Cardiac fibroblast (primary cell): ENCODE results near the gene SEPTIN7.

Experiments used
- DNase-seq, 2 donors: peaks; one replicate each; pipeline versions ENCODE4 v3.0.0 to v3.0.0-alpha.2; 2010; ENCODE audit warnings: low read depth in 2 of 2
- H3K4me3 ChIP-seq, 2 donors: replicated peaks in 1 of 2; 1 replicate in 1 of 2; 2 replicates in 1 of 2; pipeline ENCODE4 v1.5.1; 2011; ENCODE audit warnings: low read depth in 2 of 2, low read length in 2 of 2, mild to moderate bottlenecking in 2 of 2, moderate library complexity in 1 of 2
- TF ChIP-seq, protein P1 (sequence below): IDR thresholded peaks from one replicate; pipeline ENCODE4 v1.5.1; 2011; ENCODE audit warnings: low read depth, mild to moderate bottlenecking, low read length, inconsistent platforms

The SEPTIN7 gene

DNA sequence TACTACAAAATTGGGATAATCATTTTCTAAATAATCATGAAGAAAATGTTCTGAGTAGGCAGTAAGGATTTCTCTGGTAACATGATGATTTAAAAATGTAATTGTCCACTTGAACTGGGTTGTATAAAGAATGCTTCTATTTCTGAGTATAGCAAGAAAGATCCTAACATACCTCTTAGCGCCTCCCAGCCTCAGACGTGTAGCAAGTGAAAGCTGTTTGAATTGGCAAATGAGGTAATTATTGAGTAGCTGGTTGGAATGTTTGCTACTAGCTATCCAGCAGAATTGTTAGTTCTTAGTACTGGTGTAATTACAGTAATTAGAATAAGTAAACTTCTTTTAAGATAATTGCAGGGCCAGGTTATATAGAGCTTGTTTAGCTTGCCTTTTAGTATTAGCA is 47.9 kb downstream of the SEPTIN7 start:
- no peak for DNase-seq

GRCh38 chr7:35849158-35849831 is 48.4 kb downstream of the SEPTIN7 start:
- TF ChIP-seq, protein P1, sequence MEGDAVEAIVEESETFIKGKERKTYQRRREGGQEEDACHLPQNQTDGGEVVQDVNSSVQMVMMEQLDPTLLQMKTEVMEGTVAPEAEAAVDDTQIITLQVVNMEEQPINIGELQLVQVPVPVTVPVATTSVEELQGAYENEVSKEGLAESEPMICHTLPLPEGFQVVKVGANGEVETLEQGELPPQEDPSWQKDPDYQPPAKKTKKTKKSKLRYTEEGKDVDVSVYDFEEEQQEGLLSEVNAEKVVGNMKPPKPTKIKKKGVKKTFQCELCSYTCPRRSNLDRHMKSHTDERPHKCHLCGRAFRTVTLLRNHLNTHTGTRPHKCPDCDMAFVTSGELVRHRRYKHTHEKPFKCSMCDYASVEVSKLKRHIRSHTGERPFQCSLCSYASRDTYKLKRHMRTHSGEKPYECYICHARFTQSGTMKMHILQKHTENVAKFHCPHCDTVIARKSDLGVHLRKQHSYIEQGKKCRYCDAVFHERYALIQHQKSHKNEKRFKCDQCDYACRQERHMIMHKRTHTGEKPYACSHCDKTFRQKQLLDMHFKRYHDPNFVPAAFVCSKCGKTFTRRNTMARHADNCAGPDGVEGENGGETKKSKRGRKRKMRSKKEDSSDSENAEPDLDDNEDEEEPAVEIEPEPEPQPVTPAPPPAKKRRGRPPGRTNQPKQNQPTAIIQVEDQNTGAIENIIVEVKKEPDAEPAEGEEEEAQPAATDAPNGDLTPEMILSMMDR, result no peak
- H3K4me3 ChIP-seq, result no peak overlapping the region
- DNase-seq, result peak; percentile 58 to 59

More for the DNA sequence above, 47.9 kb downstream of the SEPTIN7 start:
- TF ChIP-seq, protein P1, result no peak
- H3K4me3 ChIP-seq, result no peak overlapping the region

GRCh38 chr7:35849954-35850353 is 49.1 kb downstream of the SEPTIN7 start:
- no peak overlapping the region for H3K4me3 ChIP-seq
- DNase-seq, result no peak
- TF ChIP-seq, protein P1, result no peak
